HFFc6 (cell line): ENCODE measurements around the gene CGNL1. TPM values are rescaled to one million over a fixed set of nuclear protein-coding genes. Genes with fewer than 3 reads are reported as not detected.

Experiments
- DNase-seq: peaks from one replicate; pipeline ENCODE4 v3.0.0-alpha.2; 2018
- H3K27ac Mint-ChIP-seq: 2 replicates; pipeline ENCODE4 v1.8.0; 2020; ENCODE audit warnings: mild to moderate bottlenecking, mixed read lengths
- H3K27me3 Mint-ChIP-seq: 2 replicates; pipeline ENCODE4 v1.8.0; 2021; ENCODE audit warnings: mild to moderate bottlenecking, moderate library complexity, mixed read lengths; ENCODE audit not compliant: insufficient read depth
- H3K36me3 Mint-ChIP-seq: 2 replicates; pipeline ENCODE4 v1.8.0; 2021; ENCODE audit warnings: low read depth, mixed read lengths
- H3K4me1 Mint-ChIP-seq: 2 replicates; pipeline ENCODE4 v1.8.0; 2020; ENCODE audit warnings: low read depth, mixed read lengths
- H3K4me3 Mint-ChIP-seq: 2 replicates; pipeline ENCODE4 v1.8.0; 2020; ENCODE audit warnings: mild to moderate bottlenecking, moderate library complexity, mixed read lengths
- H3K9me3 Mint-ChIP-seq: 2 replicates; pipeline ENCODE4 v1.8.0; 2020; ENCODE audit warnings: mild to moderate bottlenecking, mixed read lengths
- CTCF ChIP-seq: fragments of 200-600 bp; sonication (generic); IDR thresholded peaks from 2 replicates; pipeline ENCODE4 v1.5.0; 2021; ENCODE audit warnings: antibody characterized with exemption, mild to moderate bottlenecking
- total RNA-seq, 6 experiments: library from RNA; stranded (reverse); fragmentation: NEBNext Ultra II Directional; extraction: Animal tissue kit (Norgen Biotek cat#: 25700); gene quantifications; 2 replicates in 1 of 6; 3 replicates in 5 of 6; pipeline ENCODE4 v1.2.3, GENCODE V29; 2021

The CGNL1 gene
- total RNA-seq, 6 experiments from 2014 or later = 0.05 to 0.20 (median 0.10) TPM; not detected in 2

DNA sequence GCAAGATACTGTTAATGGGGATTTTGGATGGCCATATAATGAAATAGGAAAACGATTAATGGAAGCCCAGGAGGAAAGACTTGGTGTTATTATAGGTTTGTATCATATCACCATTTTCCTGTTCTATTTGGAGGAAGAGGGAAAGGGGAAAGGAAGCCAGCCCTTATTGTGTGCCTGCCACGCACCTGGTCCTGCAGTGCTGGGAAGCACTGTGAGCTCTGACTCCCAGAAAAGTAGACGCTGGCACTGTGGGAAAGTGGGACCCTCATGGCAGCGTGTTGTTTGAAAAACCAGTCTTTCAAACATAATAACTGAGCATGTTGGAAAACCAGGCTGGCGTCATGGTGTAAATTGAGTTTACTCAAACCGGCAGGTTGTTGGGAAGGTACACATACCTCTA, 22.0 kb downstream of the CGNL1 start:
- Mint-ChIP-seq H3K9me3 (no peaks in the 10 kb centered on the region; the same call in 1 of the 2 replicates), H3K4me3 (no peak overlapping the region), H3K4me1 (0 out of 2 replicates have a peak, but pooled peaks cover 6% of the 10 kb centered on the region), H3K27ac (no peak overlapping the region), H3K36me3 (no peaks in the 10 kb centered on the region), H3K27me3 (peaks cover 33% of the 10 kb centered on the region)
- DNase-seq = no peak
- no peak for TF ChIP-seq CTCF

GRCh38 chr15:57401546-57401945, 25.2 kb downstream of the CGNL1 start:
- peaks cover 39% of the 10 kb centered on the region for H3K27me3 Mint-ChIP-seq
- no peak overlapping the region for H3K4me3 Mint-ChIP-seq
- TF ChIP-seq CTCF = no peak
- H3K27ac Mint-ChIP-seq = no peak overlapping the region
- no peaks in the 10 kb centered on the region; the same call in 1 of the 2 replicates for H3K9me3 Mint-ChIP-seq
- no peaks in the 10 kb centered on the region for H3K4me1 Mint-ChIP-seq
- DNase-seq = no peak
- no peaks in the 10 kb centered on the region for H3K36me3 Mint-ChIP-seq

- no peaks in the 10 kb centered on the region for H3K4me1 Mint-ChIP-seq
- no peak for TF ChIP-seq CTCF
- H3K9me3 Mint-ChIP-seq = no peaks in the 10 kb centered on the region; the same call in 1 of the 2 replicates
- no peak overlapping the region for H3K27ac Mint-ChIP-seq
- H3K27me3 Mint-ChIP-seq = peaks cover 31% of the 10 kb centered on the region
- no peak overlapping the region for H3K4me3 Mint-ChIP-seq
- no peaks in the 10 kb centered on the region for H3K36me3 Mint-ChIP-seq
- DNase-seq = no peak
Observed at GRCh38 chr15:57403017-57403416, 26.7 kb downstream of the CGNL1 start.

DNA sequence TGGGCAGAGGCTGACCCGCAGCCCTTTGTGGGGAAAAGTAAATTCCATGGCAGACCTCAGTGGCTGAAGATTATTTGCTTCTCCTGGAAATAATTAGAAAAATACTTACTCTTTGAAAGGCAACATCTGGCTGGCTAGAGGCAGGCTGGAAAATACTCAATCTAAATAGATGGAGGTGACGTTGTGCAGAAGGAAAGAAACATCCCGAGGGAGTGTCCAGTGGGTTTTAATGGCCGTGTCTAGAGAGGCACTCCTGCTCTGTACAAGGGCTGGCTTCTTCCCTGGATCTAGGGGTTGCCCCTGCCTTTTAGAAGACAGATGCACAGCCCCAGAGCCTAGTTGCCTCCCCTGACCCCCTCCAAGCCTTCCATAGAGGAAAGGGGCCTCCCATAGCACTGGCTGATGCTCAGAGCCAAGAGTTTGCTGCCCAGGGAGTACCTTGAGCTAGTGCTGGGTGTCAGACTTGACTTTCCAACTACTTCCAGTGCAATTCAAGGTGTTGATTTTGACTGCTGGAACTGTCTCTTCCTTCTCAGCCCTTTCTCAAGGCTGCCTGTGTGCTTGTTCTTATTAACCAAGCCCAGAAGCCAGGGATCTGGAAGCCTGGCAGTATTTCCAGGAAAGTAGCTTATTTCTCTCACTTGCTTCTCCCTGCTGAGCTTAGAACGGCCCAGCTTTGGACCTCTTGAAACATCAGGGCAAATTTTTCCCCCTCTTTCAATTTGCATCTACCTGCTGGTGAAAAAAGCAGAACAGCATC, 27.4 kb downstream of the CGNL1 start:
- Mint-ChIP-seq H3K27me3 (peaks cover 27% of the 10 kb centered on the region), H3K36me3 (no peaks in the 10 kb centered on the region), H3K4me1 (no peaks in the 10 kb centered on the region), H3K4me3 (no peak overlapping the region), H3K9me3 (no peaks in the 10 kb centered on the region; the same call in 1 of the 2 replicates), H3K27ac (no peak overlapping the region)
- TF ChIP-seq CTCF = no peak
- no peak for DNase-seq

- Mint-ChIP-seq H3K9me3 (no peaks in the 10 kb centered on the region; the same call in 1 of the 2 replicates), H3K4me3 (no peak overlapping the region), H3K27me3 (peaks cover 32% of the 10 kb centered on the region), H3K4me1 (no peaks in the 10 kb centered on the region), H3K36me3 (no peaks in the 10 kb centered on the region), H3K27ac (no peak overlapping the region)
- no peak for DNase-seq
- TF ChIP-seq CTCF = no peak
Observed at GRCh38 chr15:57405133-57405532, 28.8 kb downstream of the CGNL1 start.
